Osteoblast (primary cell): Measurements from ENCODE around the gene TERT. TPM values are rescaled to one million over a fixed set of nuclear protein-coding genes. Genes with fewer than 3 reads are reported as not detected.
A peak's percentile ranks its signal among the peaks of the same experiment; 100 is the strongest.
"Not testable (repeated sequence)": the region's sequence is repeated elsewhere in the genome, so short reads cannot be mapped to it uniquely, and the experiment has no call there.

Experiments used
- DNase-seq: peaks from one replicate; pipeline ENCODE4 v3.0.0; 2011; ENCODE audit warnings: low spot score, mixed read lengths; ENCODE audit not compliant: insufficient read length; ENCODE audit errors: missing footprints
- H2AFZ ChIP-seq: 2 replicates; pipeline ENCODE4 v1.6.0; 2011; ENCODE audit warnings: mild to moderate bottlenecking, low read length
- H3K27ac ChIP-seq: 2 replicates; pipeline ENCODE4 v1.5.1; 2011; ENCODE audit warnings: mild to moderate bottlenecking, low read depth, low read length, moderate library complexity
- H3K27me3 ChIP-seq: 2 replicates; pipeline ENCODE4 v1.6.0; 2012; ENCODE audit warnings: mild to moderate bottlenecking, control low read depth, inconsistent platforms, low read length, moderate library complexity; ENCODE audit not compliant: insufficient read depth
- H3K36me3 ChIP-seq: 2 replicates; pipeline ENCODE4 v1.5.1; 2011; ENCODE audit warnings: mild to moderate bottlenecking, low read length, control low read depth, moderate library complexity; ENCODE audit not compliant: insufficient read depth
- H3K4me1 ChIP-seq: 2 replicates; pipeline ENCODE4 v1.5.1; 2011; ENCODE audit warnings: mild to moderate bottlenecking, low read length, control low read depth, moderate library complexity; ENCODE audit not compliant: insufficient read depth
- H3K4me2 ChIP-seq: 2 replicates; pipeline ENCODE4 v1.6.0; 2011; ENCODE audit warnings: mild to moderate bottlenecking, low read length; ENCODE audit not compliant: insufficient read depth
- H3K4me3 ChIP-seq: fragments of 200-600 bp; sonication (generic); 3 replicates; pipeline ENCODE4 v1.5.1; 2012; ENCODE audit warnings: mild to moderate bottlenecking, low read length, inconsistent platforms; ENCODE audit not compliant: insufficient read depth
- H3K79me2 ChIP-seq: 2 replicates; pipeline ENCODE4 v1.6.0; 2012; ENCODE audit warnings: mild to moderate bottlenecking, low read length, control low read depth, inconsistent platforms; ENCODE audit not compliant: insufficient read depth
- H3K9me3 ChIP-seq: 2 replicates; pipeline ENCODE4 v1.5.1; 2011; ENCODE audit warnings: low read depth, low read length, control low read depth
- H4K20me1 ChIP-seq: 2 replicates; pipeline ENCODE4 v1.6.0; 2012; ENCODE audit warnings: mild to moderate bottlenecking, low read length, control low read depth; ENCODE audit not compliant: insufficient read depth
- total RNA-seq: library from RNA; depleted of rRNA; stranded (reverse); fragments of >200 nt; gene quantifications from 2 replicates; pipeline ENCODE4 v1.2.3, GENCODE V29; 2012
- TF ChIP-seq, protein P1 (sequence below): IDR thresholded peaks from 2 replicates; pipeline ENCODE4 v1.5.1; 2011; ENCODE audit warnings: mild to moderate bottlenecking, low read depth, low read length, moderate library complexity; ENCODE audit errors: extremely low read depth

TERT gene
- total RNA-seq, 1 donor, result not detected

DNA sequence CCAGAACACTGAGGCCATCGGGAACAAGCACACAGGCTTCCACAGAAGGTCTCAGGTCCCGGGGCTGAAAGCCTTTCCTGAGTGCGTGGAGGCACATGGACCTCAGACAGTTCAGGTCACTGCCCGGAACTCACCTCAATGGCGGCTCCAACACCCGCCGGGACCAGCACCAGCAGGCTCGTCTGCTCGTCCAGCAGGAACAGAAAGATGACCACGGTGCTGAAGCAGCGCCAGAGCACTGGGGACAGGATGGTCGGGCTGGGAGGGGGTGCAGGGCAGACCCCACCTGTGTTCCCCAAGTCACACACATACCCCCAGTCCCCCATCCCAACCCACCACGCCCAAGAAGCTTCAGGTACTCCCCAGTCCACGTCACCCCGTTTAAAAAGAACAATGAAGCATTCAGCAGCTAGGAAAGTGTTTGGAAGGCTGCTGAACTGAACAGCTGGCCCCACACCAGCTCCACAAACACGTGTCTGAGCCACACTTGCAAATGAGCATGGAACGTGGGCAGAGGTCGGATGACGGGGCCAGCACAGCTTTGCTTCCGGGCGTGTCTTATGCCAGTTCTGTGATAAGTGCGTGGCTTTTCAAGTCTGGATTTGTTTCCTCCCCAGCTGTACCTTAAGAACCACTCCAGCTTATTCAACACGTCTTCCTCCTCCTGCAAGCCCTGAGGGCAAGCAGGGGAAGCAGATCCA, 35.4 kb upstream of the TERT start:
- Histone ChIP-seq H3K79me2 (no peaks in the 10 kb centered on the region), H3K4me2 (no peak overlapping the region), H3K4me3 (no peak overlapping the region), H2AFZ (no peak overlapping the region), H3K4me1 (no peaks in the 10 kb centered on the region), H4K20me1 (peaks cover 11% of the 10 kb centered on the region), H3K27me3 (no peaks in the 10 kb centered on the region), H3K36me3 (peaks cover 44% of the 10 kb centered on the region), H3K9me3 (no peaks in the 10 kb centered on the region), H3K27ac (no peak overlapping the region)
- no peak for DNase-seq
- TF ChIP-seq, protein P1, sequence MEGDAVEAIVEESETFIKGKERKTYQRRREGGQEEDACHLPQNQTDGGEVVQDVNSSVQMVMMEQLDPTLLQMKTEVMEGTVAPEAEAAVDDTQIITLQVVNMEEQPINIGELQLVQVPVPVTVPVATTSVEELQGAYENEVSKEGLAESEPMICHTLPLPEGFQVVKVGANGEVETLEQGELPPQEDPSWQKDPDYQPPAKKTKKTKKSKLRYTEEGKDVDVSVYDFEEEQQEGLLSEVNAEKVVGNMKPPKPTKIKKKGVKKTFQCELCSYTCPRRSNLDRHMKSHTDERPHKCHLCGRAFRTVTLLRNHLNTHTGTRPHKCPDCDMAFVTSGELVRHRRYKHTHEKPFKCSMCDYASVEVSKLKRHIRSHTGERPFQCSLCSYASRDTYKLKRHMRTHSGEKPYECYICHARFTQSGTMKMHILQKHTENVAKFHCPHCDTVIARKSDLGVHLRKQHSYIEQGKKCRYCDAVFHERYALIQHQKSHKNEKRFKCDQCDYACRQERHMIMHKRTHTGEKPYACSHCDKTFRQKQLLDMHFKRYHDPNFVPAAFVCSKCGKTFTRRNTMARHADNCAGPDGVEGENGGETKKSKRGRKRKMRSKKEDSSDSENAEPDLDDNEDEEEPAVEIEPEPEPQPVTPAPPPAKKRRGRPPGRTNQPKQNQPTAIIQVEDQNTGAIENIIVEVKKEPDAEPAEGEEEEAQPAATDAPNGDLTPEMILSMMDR, result no peak

DNA sequence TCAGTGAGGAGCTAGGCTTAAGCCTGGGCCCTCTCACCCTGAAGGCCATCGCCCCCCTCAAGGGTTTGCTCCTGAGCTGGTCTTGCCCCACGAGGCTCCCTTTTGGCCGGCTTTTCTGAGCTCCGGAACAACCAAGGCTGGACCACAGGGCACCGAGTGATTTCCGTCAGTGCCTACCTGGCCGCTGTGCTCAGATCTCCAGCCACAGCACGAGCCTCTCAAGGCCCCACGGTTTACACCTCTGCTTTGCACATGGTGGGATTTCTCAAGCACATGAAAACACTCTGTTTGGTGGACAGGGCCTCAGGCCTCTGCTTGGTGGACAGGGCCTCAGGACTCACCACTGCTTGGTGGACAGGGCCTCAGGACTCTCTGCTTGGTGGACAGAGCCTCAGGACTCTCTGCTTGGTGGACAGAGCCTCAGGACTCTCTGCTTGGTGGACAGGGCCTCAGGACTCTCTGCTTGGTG, 34.3 kb upstream of the TERT start:
- H3K27ac ChIP-seq, result no peak overlapping the region
- H3K4me1 ChIP-seq, result no peaks in the 10 kb centered on the region
- no peaks in the 10 kb centered on the region for H3K79me2 ChIP-seq
- TF ChIP-seq, protein P1, result no peak
- H3K4me3 ChIP-seq, result no peak overlapping the region
- no peaks in the 10 kb centered on the region for H3K27me3 ChIP-seq
- DNase-seq, result peak; percentile 34
- peaks cover 50% of the 10 kb centered on the region for H3K36me3 ChIP-seq
- H2AFZ ChIP-seq, result no peak overlapping the region
- peaks cover 11% of the 10 kb centered on the region for H4K20me1 ChIP-seq
- H3K4me2 ChIP-seq, result no peak overlapping the region
- H3K9me3 ChIP-seq, result no peaks in the 10 kb centered on the region

DNA sequence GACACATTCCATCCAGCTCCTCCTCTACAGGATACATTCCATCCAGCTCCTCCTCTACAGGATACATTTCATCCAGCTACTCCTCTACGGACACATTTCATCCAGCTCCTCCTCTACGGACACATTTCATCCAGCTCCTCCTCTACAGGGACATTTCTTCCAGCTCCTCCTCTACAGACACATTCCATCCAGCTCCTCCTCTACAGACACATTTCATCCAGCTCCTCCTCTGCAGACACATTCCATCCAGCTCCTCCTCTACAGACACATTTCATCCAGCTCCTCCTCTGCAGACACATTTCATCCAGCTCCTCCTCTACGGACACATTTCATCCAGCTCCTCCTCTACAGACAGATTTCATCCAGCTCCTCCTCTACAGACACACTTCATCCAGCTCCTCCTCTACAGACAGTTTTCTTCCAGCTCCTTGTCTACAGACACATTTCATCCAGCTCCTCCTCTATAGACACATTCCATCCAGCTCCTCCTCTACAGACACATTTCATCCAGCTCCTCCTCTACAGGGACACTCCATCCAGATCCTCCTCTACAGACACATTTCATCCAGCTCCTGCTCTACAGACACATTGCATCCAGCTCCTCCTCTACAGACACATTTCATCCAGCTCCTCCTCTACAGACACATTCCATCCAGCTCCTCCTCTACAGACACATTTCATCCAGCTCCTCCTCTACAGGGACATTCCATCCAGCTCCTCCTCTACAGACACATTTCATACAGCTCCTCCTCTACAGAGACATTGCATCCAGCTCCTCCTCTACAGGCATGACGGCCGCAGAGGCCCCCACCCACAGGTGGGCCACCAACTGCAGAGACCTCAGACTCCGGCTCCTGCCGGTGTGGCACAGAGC, 33.6 kb upstream of the TERT start:
- not testable (repeated sequence) for H3K4me2 ChIP-seq, DNase-seq, H2AFZ ChIP-seq, H3K4me1 ChIP-seq, H3K79me2 ChIP-seq, H3K4me3 ChIP-seq, H3K9me3 ChIP-seq, H3K27ac ChIP-seq, H4K20me1 ChIP-seq, H3K27me3 ChIP-seq
- H3K36me3 ChIP-seq, result peaks cover 49% of the 10 kb centered on the region

DNA sequence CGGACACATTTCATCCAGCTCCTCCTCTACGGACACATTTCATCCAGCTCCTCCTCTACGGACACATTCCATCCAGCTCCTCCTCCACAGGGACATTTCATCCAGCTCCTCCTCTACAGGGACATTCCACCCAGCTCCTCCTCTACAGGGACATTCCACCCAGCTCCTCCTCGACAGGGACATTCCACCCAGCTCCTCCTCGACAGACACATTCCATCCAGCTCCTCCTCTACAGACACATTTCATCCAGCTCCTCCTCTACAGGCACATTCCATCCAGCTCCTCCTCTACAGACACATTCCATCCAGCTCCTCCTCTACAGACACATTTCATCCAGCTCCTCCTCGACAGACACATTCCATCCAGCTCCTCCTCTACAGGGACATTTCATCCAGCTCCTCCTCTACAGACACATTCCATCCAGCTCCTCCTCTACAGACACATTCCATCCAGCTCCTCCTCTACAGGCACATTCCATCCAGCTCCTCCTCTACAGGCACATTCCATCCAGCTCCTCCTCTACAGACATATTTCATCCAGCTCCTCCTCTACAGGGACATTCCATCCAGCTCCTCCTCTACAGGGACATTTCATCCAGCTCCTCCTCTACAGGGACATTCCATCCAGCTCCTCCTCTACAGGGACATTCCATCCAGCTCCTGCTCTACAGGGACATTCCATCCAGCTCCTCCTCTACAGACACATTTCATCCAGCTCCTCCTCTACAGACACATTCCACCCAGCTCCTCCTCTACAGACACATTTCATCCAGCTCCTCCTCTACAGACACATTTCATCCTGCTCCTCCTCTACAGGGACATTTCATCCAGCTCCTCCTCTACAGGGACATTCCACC, 32.3 kb upstream of the TERT start:
- H2AFZ ChIP-seq, H3K4me3 ChIP-seq, H3K79me2 ChIP-seq, H3K4me1 ChIP-seq, H3K27me3 ChIP-seq, DNase-seq, H4K20me1 ChIP-seq, H3K4me2 ChIP-seq, H3K9me3 ChIP-seq, H3K27ac ChIP-seq: not testable (repeated sequence)
- H3K36me3 ChIP-seq, result peaks cover 46% of the 10 kb centered on the region

DNA sequence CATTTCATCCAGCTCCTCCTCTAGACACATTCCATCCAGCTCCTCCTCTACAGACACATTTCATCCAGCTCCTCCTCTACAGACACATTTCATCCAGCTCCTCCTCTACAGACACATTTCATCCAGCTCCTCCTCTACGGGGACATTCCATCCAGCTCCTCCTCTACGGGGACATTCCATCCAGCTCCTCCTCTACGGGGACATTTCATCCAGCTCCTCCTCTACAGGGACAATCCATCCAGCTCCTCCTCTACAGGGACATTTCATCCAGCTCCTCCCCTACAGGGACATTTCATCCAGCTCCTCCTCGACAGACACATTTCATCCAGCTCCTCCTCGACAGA, 31.6 kb upstream of the TERT start:
- H3K36me3 ChIP-seq, result peaks cover 48% of the 10 kb centered on the region
- not testable (repeated sequence) for H3K27me3 ChIP-seq, H3K4me3 ChIP-seq, H3K4me1 ChIP-seq, H4K20me1 ChIP-seq, DNase-seq, H3K9me3 ChIP-seq, H3K27ac ChIP-seq, H3K4me2 ChIP-seq, H3K79me2 ChIP-seq, H2AFZ ChIP-seq
